ENCODE results near the gene PNPLA2.
A peak's percentile ranks its signal among the peaks of the same experiment; 100 is the strongest.

PNPLA2 gene

GRCh38 chr11:818396-819128 is at the start of gene PNPLA2:
Gene PNPLA2 (plus strand): TSS chr11:818914. CDS start chr11:819719, 805 bp downstream.
- Histone ChIP-seq H3F3A (ENCODE audit: insufficient read depth, low read length) (peaks cover 4% of the 10 kb centered on the region; the same call in 1 of the 2 replicates), H3K4me2 (ENCODE audit: low read length) (peak within 1 kb of the TSS; percentile 85), H3K9me3 (ENCODE audit: low read length) (no peaks in the 10 kb centered on the region), H3K4me3 (ENCODE audit: low read depth, low read length, poor library complexity, severe bottlenecking) (peak within 1 kb of the TSS; percentile 75), H3K9ac (ENCODE audit: low read length) (peak within 1 kb of the TSS; percentile 77), H3K79me2 (ENCODE audit: insufficient read depth, low read length) (no peaks in the 10 kb centered on the region), H2AFZ (ENCODE audit: low read length) (no peak within 1 kb of the TSS), H3K27me3 (ENCODE audit: insufficient read depth, low read length) (no peaks in the 10 kb centered on the region), H3K27ac (ENCODE audit: low read depth, low read length, poor library complexity, severe bottlenecking) (no peak within 1 kb of the TSS), H3K4me1 (ENCODE audit: insufficient read depth, low read length, severe bottlenecking) (peaks cover 15% of the 10 kb centered on the region), H4K20me1 (ENCODE audit: insufficient read depth, low read length) (no peaks in the 10 kb centered on the region), H3K36me3 (ENCODE audit: insufficient read depth, low read length) (peaks cover 22% of the 10 kb centered on the region), H3K9me2 (ENCODE audit: low read depth, low read length) (no peaks in the 10 kb centered on the region)
- TF ChIP-seq EZH2 (IDR thresholded peaks at IDR 0.05; ENCODE audit: borderline replicate concordance, low read length), result no peak
- TF ChIP-seq CTCF (IDR thresholded peaks at IDR 0.05; ENCODE audit: low read length), result no peak

DNA sequence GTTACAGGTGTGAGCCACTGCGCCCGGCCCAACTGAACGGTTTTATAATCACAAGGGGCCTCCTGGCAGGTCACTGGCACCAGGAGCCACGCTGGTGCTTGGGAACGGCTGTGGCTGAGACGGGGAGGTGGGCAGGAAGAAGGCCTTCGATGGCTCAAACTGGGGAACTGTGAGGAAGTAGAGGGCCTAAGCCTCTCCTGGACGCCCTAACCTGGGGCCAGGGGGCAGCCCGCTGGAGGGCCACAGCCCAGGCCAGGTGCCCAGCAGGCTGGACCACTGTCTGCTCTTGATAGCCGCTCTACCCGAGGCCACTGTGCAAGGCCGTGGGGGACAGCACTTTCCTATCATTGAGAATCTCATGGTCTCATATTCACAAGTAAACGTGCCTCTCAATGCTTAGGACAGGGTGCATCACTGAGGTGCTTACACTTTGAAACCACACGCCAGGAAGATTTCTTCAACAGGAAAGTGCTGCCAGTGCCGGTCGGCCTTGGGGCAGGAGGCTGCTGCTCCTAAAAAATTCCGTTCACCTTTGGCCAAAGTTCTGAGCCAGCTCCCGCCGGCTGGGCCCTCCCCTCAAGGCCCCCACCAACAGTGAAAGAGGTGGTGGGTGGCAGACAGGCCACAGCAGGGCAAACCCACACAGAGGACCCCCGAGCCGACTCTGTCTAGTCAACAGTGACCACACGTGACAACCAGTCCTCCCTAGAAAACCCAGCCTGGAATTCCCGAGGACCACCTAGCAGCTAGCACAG is 48.6 kb upstream of the PNPLA2 start:
- Histone ChIP-seq H3K9ac (ENCODE audit: low read length) (no peak overlapping the region), H3K4me1 (ENCODE audit: insufficient read depth, low read length, severe bottlenecking) (peaks cover 2% of the 10 kb centered on the region), H3K36me3 (ENCODE audit: insufficient read depth, low read length) (peaks cover 70% of the 10 kb centered on the region), H3K9me2 (ENCODE audit: low read depth, low read length) (no peaks in the 10 kb centered on the region), H3K9me3 (ENCODE audit: low read length) (no peaks in the 10 kb centered on the region), H2AFZ (ENCODE audit: low read length) (no peak overlapping the region), H3K79me2 (ENCODE audit: insufficient read depth, low read length) (peaks cover 2% of the 10 kb centered on the region; the same call in 1 of the 2 replicates), H3K4me2 (ENCODE audit: low read length) (no peak overlapping the region), H3F3A (ENCODE audit: insufficient read depth, low read length) (no peaks in the 10 kb centered on the region), H3K27ac (ENCODE audit: low read depth, low read length, poor library complexity, severe bottlenecking) (no peak overlapping the region), H3K27me3 (ENCODE audit: insufficient read depth, low read length) (no peaks in the 10 kb centered on the region), H3K4me3 (ENCODE audit: low read depth, low read length, poor library complexity, severe bottlenecking) (no peak overlapping the region), H4K20me1 (ENCODE audit: insufficient read depth, low read length) (no peaks in the 10 kb centered on the region)
- no peak for TF ChIP-seq CTCF (IDR thresholded peaks at IDR 0.05; ENCODE audit: low read length)
- TF ChIP-seq EZH2 (IDR thresholded peaks at IDR 0.05; ENCODE audit: borderline replicate concordance, low read length), result no peak

- H2AFZ ChIP-seq (ENCODE audit: low read length), result no peak overlapping the region
- peaks cover 11% of the 10 kb centered on the region for H3K79me2 ChIP-seq (ENCODE audit: insufficient read depth, low read length)
- no peak overlapping the region for H3K27ac ChIP-seq (ENCODE audit: low read depth, low read length, poor library complexity, severe bottlenecking)
- no peaks in the 10 kb centered on the region for H3K27me3 ChIP-seq (ENCODE audit: insufficient read depth, low read length)
- no peaks in the 10 kb centered on the region for H3F3A ChIP-seq (ENCODE audit: insufficient read depth, low read length)
- no peak overlapping the region for H3K4me3 ChIP-seq (ENCODE audit: low read depth, low read length, poor library complexity, severe bottlenecking)
- no peak overlapping the region for H3K9ac ChIP-seq (ENCODE audit: low read length)
- peaks cover 66% of the 10 kb centered on the region for H3K36me3 ChIP-seq (ENCODE audit: insufficient read depth, low read length)
- no peaks in the 10 kb centered on the region for H4K20me1 ChIP-seq (ENCODE audit: insufficient read depth, low read length)
- H3K4me1 ChIP-seq (ENCODE audit: insufficient read depth, low read length, severe bottlenecking), result peaks cover 11% of the 10 kb centered on the region
- no peak for TF ChIP-seq CTCF (IDR thresholded peaks at IDR 0.05; ENCODE audit: low read length)
- TF ChIP-seq EZH2 (IDR thresholded peaks at IDR 0.05; ENCODE audit: borderline replicate concordance, low read length), result no peak
- no peaks in the 10 kb centered on the region for H3K9me3 ChIP-seq (ENCODE audit: low read length)
- H3K9me2 ChIP-seq (ENCODE audit: low read depth, low read length), result no peaks in the 10 kb centered on the region
- no peak overlapping the region for H3K4me2 ChIP-seq (ENCODE audit: low read length)
Measured at GRCh38 chr11:770642-771616, 47.8 kb upstream of the PNPLA2 start.
